GM12878 (cell line): Measurements from ENCODE around the gene TSPAN16. TPM values are rescaled to one million over a fixed set of nuclear protein-coding genes. Genes with fewer than 3 reads are reported as not detected.

Source experiments
- ATAC-seq: fragments of 200-7000 bp; cut with Tn5 transposase; 3 replicates; pipeline ENCODE4 v1.9.1; 2020; ENCODE audit warnings: mild to moderate bottlenecking, moderate library complexity
- BruUV-seq: library from RNA; stranded (reverse); fragments of 400-500 nt; replicated peaks from 2 replicates; lab custom pipeline; 2021; lab: Mats Ljungman, UMichigan
- CTCF ChIA-PET: fragments of 300-600 bp; sonication (Branson Sonifier 250); formaldehyde crosslinking; extraction: SDS; loops from one replicate; lab custom pipeline; 2021; ENCODE audit warnings: inconsistent platforms; lab: Yijun Ruan, JAX
- POLR2A ChIA-PET: fragments of 350-600 bp; formaldehyde crosslinking; extraction: SDS; loops from one replicate; lab custom pipeline; 2021; ENCODE audit warnings: inconsistent platforms; lab: Charles Lee
- RAD21 ChIA-PET: fragments of 300-600 bp; sonication (Branson Sonifier 250); formaldehyde crosslinking; loops from one replicate; lab custom pipeline; 2023; ENCODE audit warnings: antibody characterized with exemption; ENCODE audit not compliant: unreplicated experiment; lab: Charles Lee
- SMC1A ChIA-PET: fragments of 300-600 bp; sonication (Branson Sonifier 250); formaldehyde crosslinking; loops from one replicate; lab custom pipeline; 2023; ENCODE audit not compliant: unreplicated experiment, uncharacterized antibody; lab: Charles Lee
- DNase-seq: peaks from one replicate; pipeline ENCODE4 v3.0.0-alpha.2; 2011; ENCODE audit warnings: low read depth, low spot score
- FAIRE-seq: peaks from 3 replicates; lab custom pipeline; 2011; peaks lifted over from hg19 to GRCh38; lab: Jason Lieb, UNC
- H2AFZ ChIP-seq: 2 replicates; pipeline ENCODE4 v1.6.0; 2011; ENCODE audit warnings: low read depth, low read length, control low read depth; ENCODE audit not compliant: control insufficient read depth
- H3K27ac ChIP-seq: 2 replicates; pipeline ENCODE4 v1.5.1; 2011; ENCODE audit warnings: control low read depth; ENCODE audit not compliant: control insufficient read depth, insufficient read depth
- H3K27me3 ChIP-seq, 2 experiments: replicated peaks in 1 of 2; 2 replicates each; pipeline versions ENCODE4 v1.6.0 to v1.6.1; 2011; ENCODE audit warnings: low read length in 1 of 2; ENCODE audit not compliant: control insufficient read depth in 2 of 2, insufficient read depth in 2 of 2
- H3K36me3 ChIP-seq, 2 experiments: 2 replicates each; pipeline ENCODE4 v1.5.1; 2011; ENCODE audit warnings: low read length in 1 of 2; ENCODE audit not compliant: control insufficient read depth in 2 of 2, insufficient read depth in 2 of 2
- H3K4me1 ChIP-seq: 2 replicates; pipeline ENCODE4 v1.6.1; 2011; ENCODE audit warnings: mild to moderate bottlenecking, low read length, moderate library complexity, mixed read lengths; ENCODE audit not compliant: control insufficient read depth, insufficient read depth
- H3K4me2 ChIP-seq: 2 replicates; pipeline ENCODE4 v1.6.0; 2011; ENCODE audit warnings: control low read depth; ENCODE audit not compliant: control insufficient read depth, insufficient read depth
- H3K4me3 ChIP-seq: fragments of 200-600 bp; sonication (generic); 2 replicates; pipeline ENCODE4 v1.5.1; 2016
- H3K79me2 ChIP-seq: 2 replicates; pipeline ENCODE4 v1.6.0; 2011; ENCODE audit warnings: low read length; ENCODE audit not compliant: control insufficient read depth, insufficient read depth
- H3K9ac ChIP-seq: 2 replicates; pipeline ENCODE4 v1.8.0; 2011; ENCODE audit warnings: low read length, control low read depth, mixed read lengths; ENCODE audit not compliant: control insufficient read depth, insufficient read depth
- H3K9me3 ChIP-seq: replicated peaks from 3 replicates; pipeline ENCODE4 v1.5.1; 2011; ENCODE audit warnings: mild to moderate bottlenecking, low read length; ENCODE audit not compliant: control insufficient read depth, insufficient read depth
- H4K20me1 ChIP-seq: 2 replicates; pipeline ENCODE4 v1.6.0; 2011; ENCODE audit not compliant: control insufficient read depth, insufficient read depth
- CBFB ChIP-seq: IDR thresholded peaks from 2 replicates; pipeline ENCODE4 v1.6.1; 2016; ENCODE audit warnings: antibody characterized with exemption, low read depth
- CBX5 ChIP-seq: sonication (generic); IDR thresholded peaks from 2 replicates; pipeline ENCODE4 v1.6.1; 2016; ENCODE audit warnings: low read depth, moderate library complexity, mild to moderate bottlenecking, inconsistent platforms
- ELK1 ChIP-seq: IDR thresholded peaks from 2 replicates; pipeline ENCODE4 v1.6.1; 2012; ENCODE audit warnings: low read depth, low read length, improper control_type of control experiment
- IRF5 ChIP-seq: fragments of 450-650 bp; IDR thresholded peaks from 2 replicates; pipeline ENCODE4 v1.6.1; 2017; ENCODE audit warnings: borderline replicate concordance
- POU2F2 ChIP-seq: IDR thresholded peaks from 3 replicates; pipeline ENCODE4 v1.6.1; 2011; ENCODE audit warnings: low read depth, mild to moderate bottlenecking, low read length, borderline replicate concordance
- RELA ChIP-seq: fragments of 450-650 bp; IDR thresholded peaks from 2 replicates; pipeline ENCODE4 v1.8.0; 2014; ENCODE audit warnings: borderline replicate concordance; ENCODE audit not compliant: partially characterized antibody
- SMAD5 ChIP-seq: IDR thresholded peaks from 2 replicates; pipeline ENCODE4 v1.6.1; 2016; ENCODE audit warnings: antibody characterized with exemption, low read depth
- SMARCA5 ChIP-seq: fragments of 450-650 bp; IDR thresholded peaks from 2 replicates; pipeline ENCODE4 v1.6.1; 2017; ENCODE audit warnings: mild to moderate bottlenecking
- SMC3 ChIP-seq: IDR thresholded peaks from 2 replicates; pipeline ENCODE4 v1.6.1; 2011; ENCODE audit warnings: low read length, improper control_type of control experiment, borderline replicate concordance
- SREBF1 ChIP-seq: IDR thresholded peaks from 2 replicates; pipeline ENCODE4 v1.6.1; 2012; ENCODE audit warnings: mild to moderate bottlenecking, low read length
- SUZ12 ChIP-seq: fragments of 200-600 bp; sonication (generic); IDR thresholded peaks from one replicate; pipeline ENCODE4 v1.6.1; 2018; ENCODE audit warnings: antibody characterized with exemption, mild to moderate bottlenecking; ENCODE audit not compliant: unreplicated experiment
- ZNF24 ChIP-seq: fragments of 450-650 bp; IDR thresholded peaks from 2 replicates; pipeline ENCODE4 v1.6.1; 2017; ENCODE audit warnings: antibody characterized with exemption, mild to moderate bottlenecking
- ZNF592 ChIP-seq: fragments of 450-650 bp; IDR thresholded peaks from 2 replicates; pipeline ENCODE4 v1.6.1; 2017; ENCODE audit warnings: mild to moderate bottlenecking, moderate library complexity
- ZNF687 ChIP-seq: fragments of 450-650 bp; IDR thresholded peaks from 2 replicates; pipeline ENCODE4 v1.6.1; 2017; ENCODE audit warnings: mild to moderate bottlenecking, moderate library complexity
- WGBS: methylation state at CpG from one replicate; pipeline ENCODE4 v1.1.6; 2016; ENCODE audit warnings: low lambda C conversion rate; ENCODE audit not compliant: insufficient replicate concordance, insufficient coverage; ENCODE audit errors: missing lambda C conversion rate; 5-methylcytosine and 5-hydroxymethylcytosine counted together
- in situ Hi-C: fragments of 300-500 bp; cut with MboI; formaldehyde crosslinking; loops from 9 replicates; pipeline ENCODE4 v1.14.3; 2018; ENCODE audit warnings: mixed read lengths
- intact Hi-C: fragments of 100-400 bp; cut with micrococcal nuclease; formaldehyde crosslinking; loops from one replicate; pipeline ENCODE4 v1.14.2; 2022; ENCODE audit not compliant: unreplicated experiment
- polyA plus RNA-seq, 11 experiments: library from polyadenylated mRNA; depleted of rRNA in 4 of 11; unstranded in 6 of 11; stranded (reverse) in 5 of 11; fragments of >200 nt; fragmentation: Nextera tagmentation in 4 of 11; fragmentation: Illumina TruSeq in 1 of 11; extraction: Ambion mirVana in 4 of 11; extraction: Trizol in 1 of 11; gene quantifications; 1 replicate in 1 of 11; 2 replicates in 10 of 11; pipeline versions ENCODE4 v1.2.1 to v1.2.3, GENCODE V29; 2011 to 2016; ENCODE audit warnings: inconsistent platforms in 2 of 11, missing spikeins in 2 of 11, low read depth in 1 of 11
- total RNA-seq, 4 experiments: library from RNA; depleted of rRNA in 3 of 4; stranded (reverse); fragments of >200 nt in 3 of 4; fragmentation: Illumina TruSeq in 1 of 4; extraction: Trizol in 1 of 4; gene quantifications; 2 replicates each; pipeline versions ENCODE4 v1.2.1 to v1.2.3, GENCODE V29; 2013 to 2021

TSPAN16 gene
- total and polyA plus RNA-seq, 10 of the 15 experiments (the other 5 are each of a cell fraction or from before 2014, with no cell fraction given), result not detected

- in situ Hi-C loops (no loop called here), intact Hi-C loops (no loop called here)
- Histone ChIP-seq H3K79me2 (no peaks in the 10 kb centered on the region), H3K4me2 (no peak overlapping the region), H4K20me1 (no peaks in the 10 kb centered on the region), H3K9me3 (no peaks in the 10 kb centered on the region; the same call in 2 of the 3 replicates), H2AFZ (no peak overlapping the region), H3K4me3 (no peak overlapping the region), H3K9ac (no peak overlapping the region), H3K4me1 (no peaks in the 10 kb centered on the region; the same call in 1 of the 2 replicates), H3K27ac (no peak overlapping the region), H3K27me3 (no peaks in the 10 kb centered on the region), H3K36me3 (peaks cover 0 to 10% of the 10 kb centered on the region in 2 experiments; a peak in 2 of 4 replicates)
- no peak for DNase-seq
- FAIRE-seq, result no peak
- ATAC-seq, result no peak
- CTCF ChIA-PET, result no interaction called here
- 88% methylated on average over 4 of the region's 4 CpGs for WGBS
- BruUV-seq, result no TSS peak
- SMC1A ChIA-PET, result no interaction called here
- POLR2A ChIA-PET, result no interaction called here
- RAD21 ChIA-PET, result no interaction called here
- no peak for TF ChIP-seq SREBF1
- no peak for TF ChIP-seq SMARCA5
- TF ChIP-seq ZNF687, result no peak
- TF ChIP-seq CBX5, result no peak
- TF ChIP-seq SMAD5, result no peak
- no peak for TF ChIP-seq ZNF24
- no peak for TF ChIP-seq IRF5
- TF ChIP-seq POU2F2, result no peak
- TF ChIP-seq RELA, result no peak
- TF ChIP-seq ZNF592, result no peak
- no peak for TF ChIP-seq CBFB
- no peak for TF ChIP-seq SUZ12
- TF ChIP-seq ELK1, result no peak
- TF ChIP-seq SMC3, result no peak
Observed at GRCh38 chr19:11330127-11330526, 34.2 kb downstream of the TSPAN16 start.
